CD14-positive monocyte (primary cell): Measurements from ENCODE around the gene GLYR1. TPM values are rescaled to one million over a fixed set of nuclear protein-coding genes. Genes with fewer than 3 reads are reported as not detected.
"Not testable (repeated sequence)": the region's sequence is repeated elsewhere in the genome, so short reads cannot be mapped to it uniquely, and the experiment has no call there.

Experiments
- DNase-seq, 3 donors: peaks; one replicate each; pipeline ENCODE4 v3.0.0-alpha.2; 2011 to 2022
- H2AFZ ChIP-seq: 2 replicates; pipeline ENCODE4 v1.6.0; 2012; ENCODE audit warnings: mild to moderate bottlenecking, low read depth, low read length, inconsistent platforms; ENCODE audit not compliant: insufficient read depth, poor library complexity, severe bottlenecking
- H3K27ac ChIP-seq, 2 donors: 1 replicate in 1 of 2; 2 replicates in 1 of 2; pipeline ENCODE4 v1.5.1; 2012 to 2013; ENCODE audit warnings: low read length in 2 of 2, control low read depth in 1 of 2, inconsistent platforms in 1 of 2, low read depth in 1 of 2, mild to moderate bottlenecking in 1 of 2
- H3K27me3 ChIP-seq, 2 donors: one replicate each; pipeline versions ENCODE4 v1.6.0 to v1.6.1; 2011 to 2013; ENCODE audit warnings: low read length in 2 of 2; ENCODE audit not compliant: control insufficient read depth in 2 of 2, insufficient read depth in 2 of 2
- H3K36me3 ChIP-seq, 2 donors: replicated peaks in 1 of 2; 1 replicate in 1 of 2; 2 replicates in 1 of 2; pipeline versions ENCODE4 v1.5.1 to v1.6.1; 2012 to 2013; ENCODE audit warnings: low read length in 2 of 2, control low read depth in 1 of 2, inconsistent platforms in 1 of 2, mild to moderate bottlenecking in 1 of 2; ENCODE audit not compliant: insufficient read depth in 2 of 2, control insufficient read depth in 1 of 2
- H3K4me1 ChIP-seq, 2 donors: 1 replicate in 1 of 2; 2 replicates in 1 of 2; pipeline versions ENCODE4 v1.5.1 to v1.6.1; 2012 to 2013; ENCODE audit warnings: low read length in 2 of 2, control low read depth in 1 of 2, inconsistent platforms in 1 of 2, mild to moderate bottlenecking in 1 of 2, moderate library complexity in 1 of 2; ENCODE audit not compliant: insufficient read depth in 2 of 2, control insufficient read depth in 1 of 2
- H3K4me2 ChIP-seq: replicated peaks from 2 replicates; pipeline ENCODE3; 2012; ENCODE audit warnings: low read length, moderate library complexity, mild to moderate bottlenecking; ENCODE audit not compliant: poor library complexity, severe bottlenecking; ENCODE audit errors: extremely low read depth
- H3K4me3 ChIP-seq, 3 experiments: fragments of 200-600 bp in 1 of 3; sonication (generic) in 1 of 3; replicated peaks in 1 of 3; 1 replicate in 2 of 3; 2 replicates in 1 of 3; pipeline ENCODE4 v1.5.1; 2011 to 2013; ENCODE audit warnings: low read length in 3 of 3, mild to moderate bottlenecking in 3 of 3, control low read depth in 2 of 3, low read depth in 2 of 3, inconsistent platforms in 1 of 3, moderate library complexity in 1 of 3
- H3K79me2 ChIP-seq: 2 replicates; pipeline ENCODE4 v1.6.0; 2012; ENCODE audit warnings: mild to moderate bottlenecking, control low read depth, inconsistent platforms, low read length, moderate library complexity; ENCODE audit not compliant: insufficient read depth
- H3K9ac ChIP-seq: 2 replicates; pipeline ENCODE4 v1.6.0; 2017; ENCODE audit warnings: low read length, mild to moderate bottlenecking; ENCODE audit not compliant: insufficient read depth, poor library complexity, severe bottlenecking
- H3K9me3 ChIP-seq, 2 donors: replicated peaks in 1 of 2; 1 replicate in 1 of 2; 2 replicates in 1 of 2; pipeline versions ENCODE4 v1.5.1 to v1.6.1; 2012 to 2013; ENCODE audit warnings: low read length in 2 of 2, control low read depth in 1 of 2; ENCODE audit not compliant: control insufficient read depth in 1 of 2, insufficient read depth in 1 of 2
- H4K20me1 ChIP-seq: 2 replicates; pipeline ENCODE4 v1.6.0; 2012; ENCODE audit warnings: mild to moderate bottlenecking, low read length, control low read depth, moderate library complexity; ENCODE audit not compliant: insufficient read depth
- H3K27ac Mint-ChIP-seq, 7 donors: one replicate each; pipeline ENCODE4 v1.8.0; 2020; ENCODE audit warnings: mild to moderate bottlenecking in 7 of 7, mixed read lengths in 7 of 7, moderate library complexity in 6 of 7, inconsistent platforms in 2 of 7
- H3K27me3 Mint-ChIP-seq, 3 donors: one replicate each; pipeline ENCODE4 v1.8.0; 2021 to 2022; ENCODE audit warnings: low read depth in 3 of 3, mild to moderate bottlenecking in 3 of 3, mixed read lengths in 3 of 3, moderate library complexity in 3 of 3, inconsistent platforms in 1 of 3
- H3K36me3 Mint-ChIP-seq, 2 donors: one replicate each; pipeline ENCODE4 v1.8.0; 2020; ENCODE audit warnings: mixed read lengths in 2 of 2, inconsistent platforms in 1 of 2, mild to moderate bottlenecking in 1 of 2
- H3K4me1 Mint-ChIP-seq: one replicate; pipeline ENCODE4 v1.8.0; 2020; ENCODE audit warnings: mild to moderate bottlenecking, mixed read lengths
- H3K4me3 Mint-ChIP-seq, 2 donors: one replicate each; pipeline ENCODE4 v1.8.0; 2020; ENCODE audit warnings: mild to moderate bottlenecking in 2 of 2, mixed read lengths in 2 of 2, moderate library complexity in 1 of 2
- H3K9me3 Mint-ChIP-seq, 7 donors: one replicate each; pipeline ENCODE4 v1.8.0; 2020 to 2022; ENCODE audit warnings: mixed read lengths in 7 of 7, mild to moderate bottlenecking in 6 of 7, moderate library complexity in 6 of 7, inconsistent platforms in 2 of 7
- CTCF ChIP-seq: fragments of 200-600 bp; IDR thresholded peaks from one replicate; pipeline ENCODE4 v1.8.0; 2022; ENCODE audit warnings: antibody characterized with exemption, mild to moderate bottlenecking
- WGBS: methylation state at CpG from one replicate; pipeline ENCODE4 v1.1.5; 2013; ENCODE audit warnings: missing lambda C conversion rate; ENCODE audit not compliant: insufficient coverage; 5-methylcytosine and 5-hydroxymethylcytosine counted together
- intact Hi-C, 2 donors: fragments of 100-400 bp; cut with micrococcal nuclease; formaldehyde crosslinking; loops; one replicate each; pipeline versions ENCODE4 v1.15.0 to v1.15.1; 2023
- polyA plus RNA-seq, 3 donors: library from polyadenylated mRNA; depleted of rRNA in 1 of 3; unstranded in 2 of 3; stranded (reverse) in 1 of 3; fragments of 300-500 nt in 2 of 3; fragments of >200 nt in 1 of 3; fragmentation: Illumina TruSeq in 2 of 3; gene quantifications; 1 replicate in 2 of 3; 2 replicates in 1 of 3; pipeline ENCODE4 v1.2.3, GENCODE V29; 2012 to 2021

Gene GLYR1
- polyA plus RNA-seq, 3 donors: 34.2 to 41.9 (median 39.3) TPM

GRCh38 chr16:4785758-4786433 lies 61.2 kb downstream of the GLYR1 start:
- no peak for DNase-seq
- H3K4me3 ChIP-seq: no peak overlapping the region
- 95% methylated on average over 8 of the region's 23 CpGs for WGBS
- no peaks in the 10 kb centered on the region for H3K36me3 Mint-ChIP-seq
- H4K20me1 ChIP-seq: no peaks in the 10 kb centered on the region
- intact Hi-C loops: no loop called here
- no peak overlapping the region for H3K27ac ChIP-seq
- H3K27me3 ChIP-seq: no peaks in the 10 kb centered on the region
- no peaks in the 10 kb centered on the region for H3K79me2 ChIP-seq
- no peak overlapping the region for H3K9ac ChIP-seq
- peaks cover 13 to 17% of the 10 kb centered on the region in 2 donors for H3K4me1 ChIP-seq
- H2AFZ ChIP-seq: no peak overlapping the region
- peaks cover 4 to 6% (median 5%) of the 10 kb centered on the region in 3 donors for H3K27me3 Mint-ChIP-seq
- no peak overlapping the region for H3K4me3 Mint-ChIP-seq
- no peak overlapping the region for H3K27ac Mint-ChIP-seq
- H3K4me1 Mint-ChIP-seq: peaks cover 20% of the 10 kb centered on the region
- no peak overlapping the region for H3K4me2 ChIP-seq
- TF ChIP-seq CTCF: no peak
- H3K9me3 ChIP-seq: no peaks in the 10 kb centered on the region
- H3K36me3 ChIP-seq: no peaks in the 10 kb centered on the region
- H3K9me3 Mint-ChIP-seq: no peaks in the 10 kb centered on the region

GRCh38 chr16:4784444-4784987 lies 62.6 kb downstream of the GLYR1 start:
- H3K36me3 ChIP-seq, H3K27ac ChIP-seq, H3K4me3 ChIP-seq, intact Hi-C loops, H3K4me2 ChIP-seq, H3K4me3 Mint-ChIP-seq, DNase-seq, H2AFZ ChIP-seq, H3K9ac ChIP-seq, H4K20me1 ChIP-seq, H3K9me3 Mint-ChIP-seq, H3K27me3 ChIP-seq, H3K79me2 ChIP-seq, H3K36me3 Mint-ChIP-seq, H3K9me3 ChIP-seq, H3K27me3 Mint-ChIP-seq: not testable (repeated sequence)
- peaks cover 13 to 17% of the 10 kb centered on the region in 2 donors for H3K4me1 ChIP-seq
- Mint-ChIP-seq H3K4me1 (peaks cover 24% of the 10 kb centered on the region), H3K27ac (peak overlapping the region in 1 of 7 donors; percentile 27)
- 96% methylated on average over 8 of the region's 14 CpGs for WGBS
